GM13977 (cell line): ENCODE results near the gene CNTN5.

ENCODE experiments used
- DNase-seq: peaks from one replicate; pipeline ENCODE4 v3.0.0; 2012; ENCODE audit warnings: low spot score
- in situ Hi-C: fragments of 300-500 bp; cut with MboI; formaldehyde crosslinking; loops from one replicate; pipeline ENCODE4 v1.12.0; 2022; ENCODE audit warnings: low sequenced_read_pairs, low pct_unique_long_range_greater_than_20kb, mixed read lengths, inconsistent platforms; ENCODE audit not compliant: unreplicated experiment
- TF ChIP-seq, protein P1 (sequence below): IDR thresholded peaks from 2 replicates; pipeline ENCODE4 v1.5.1; 2012; ENCODE audit warnings: mild to moderate bottlenecking, control low read depth; ENCODE audit not compliant: insufficient read depth; ENCODE audit errors: extremely low read depth, missing control alignments

The CNTN5 gene

DNA sequence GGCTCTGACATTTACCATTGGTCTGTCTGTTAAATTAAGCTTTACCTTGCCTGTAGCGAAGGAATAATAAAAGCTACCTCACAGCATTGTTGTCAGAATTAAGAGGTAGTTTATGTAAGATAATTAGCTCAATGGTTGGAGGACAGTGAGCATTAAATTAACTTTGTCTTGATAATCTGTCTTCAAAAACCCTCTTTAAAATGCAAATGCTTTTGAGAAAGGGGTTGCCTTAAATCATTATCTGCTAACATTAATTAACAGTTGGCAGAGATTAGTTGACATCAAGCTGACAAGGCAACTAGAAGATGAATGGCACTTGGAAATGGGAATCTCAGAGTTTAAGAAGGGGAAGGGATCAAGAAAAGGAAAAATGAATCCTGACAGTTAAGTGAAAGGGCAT is 905.2 kb downstream of the CNTN5 start:
- in situ Hi-C loops: no loop called here
- TF ChIP-seq, protein P1, sequence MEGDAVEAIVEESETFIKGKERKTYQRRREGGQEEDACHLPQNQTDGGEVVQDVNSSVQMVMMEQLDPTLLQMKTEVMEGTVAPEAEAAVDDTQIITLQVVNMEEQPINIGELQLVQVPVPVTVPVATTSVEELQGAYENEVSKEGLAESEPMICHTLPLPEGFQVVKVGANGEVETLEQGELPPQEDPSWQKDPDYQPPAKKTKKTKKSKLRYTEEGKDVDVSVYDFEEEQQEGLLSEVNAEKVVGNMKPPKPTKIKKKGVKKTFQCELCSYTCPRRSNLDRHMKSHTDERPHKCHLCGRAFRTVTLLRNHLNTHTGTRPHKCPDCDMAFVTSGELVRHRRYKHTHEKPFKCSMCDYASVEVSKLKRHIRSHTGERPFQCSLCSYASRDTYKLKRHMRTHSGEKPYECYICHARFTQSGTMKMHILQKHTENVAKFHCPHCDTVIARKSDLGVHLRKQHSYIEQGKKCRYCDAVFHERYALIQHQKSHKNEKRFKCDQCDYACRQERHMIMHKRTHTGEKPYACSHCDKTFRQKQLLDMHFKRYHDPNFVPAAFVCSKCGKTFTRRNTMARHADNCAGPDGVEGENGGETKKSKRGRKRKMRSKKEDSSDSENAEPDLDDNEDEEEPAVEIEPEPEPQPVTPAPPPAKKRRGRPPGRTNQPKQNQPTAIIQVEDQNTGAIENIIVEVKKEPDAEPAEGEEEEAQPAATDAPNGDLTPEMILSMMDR: no peak
- DNase-seq: no peak

DNA sequence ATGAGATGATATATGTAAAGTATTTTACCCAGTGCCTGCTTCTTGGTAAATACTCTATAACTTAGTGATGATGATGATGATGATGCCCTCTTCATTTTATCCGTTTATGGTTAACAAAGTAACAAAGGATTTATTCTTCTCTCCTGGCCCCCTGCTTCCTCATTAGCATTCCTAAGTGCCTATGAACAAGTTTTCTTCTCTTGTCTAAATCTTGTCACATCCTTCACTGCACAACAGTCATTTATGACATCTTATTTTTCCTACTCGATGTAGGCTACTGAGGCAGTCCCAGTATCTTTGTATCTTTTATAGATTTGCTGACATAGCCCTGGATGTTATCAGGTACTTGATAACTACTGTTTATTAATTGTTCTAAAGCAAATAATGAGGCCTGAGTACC is 911.9 kb downstream of the CNTN5 start:
- in situ Hi-C loops: no loop called here
- TF ChIP-seq, protein P1: no peak
- no peak for DNase-seq

DNA sequence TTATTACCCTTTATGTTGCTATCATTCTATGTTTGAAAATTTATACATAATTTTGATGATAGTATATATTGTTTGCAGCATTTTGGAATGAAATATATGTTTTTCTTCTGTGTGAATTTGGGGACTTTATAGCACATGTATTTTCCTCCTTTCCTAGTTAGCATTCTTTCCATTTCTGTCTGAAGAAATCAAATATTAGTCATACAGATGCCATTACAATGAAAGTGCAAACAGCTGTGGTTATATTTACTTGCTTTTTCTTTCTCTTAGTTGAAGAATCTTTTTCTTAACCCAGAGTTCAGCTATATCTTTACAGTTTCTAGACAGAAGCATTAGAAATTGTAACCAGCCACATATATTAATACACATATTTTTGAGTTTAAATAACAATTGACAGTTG is 913.3 kb downstream of the CNTN5 start:
- no peak for DNase-seq
- in situ Hi-C loops: no loop called here
- TF ChIP-seq, protein P1: no peak

DNA sequence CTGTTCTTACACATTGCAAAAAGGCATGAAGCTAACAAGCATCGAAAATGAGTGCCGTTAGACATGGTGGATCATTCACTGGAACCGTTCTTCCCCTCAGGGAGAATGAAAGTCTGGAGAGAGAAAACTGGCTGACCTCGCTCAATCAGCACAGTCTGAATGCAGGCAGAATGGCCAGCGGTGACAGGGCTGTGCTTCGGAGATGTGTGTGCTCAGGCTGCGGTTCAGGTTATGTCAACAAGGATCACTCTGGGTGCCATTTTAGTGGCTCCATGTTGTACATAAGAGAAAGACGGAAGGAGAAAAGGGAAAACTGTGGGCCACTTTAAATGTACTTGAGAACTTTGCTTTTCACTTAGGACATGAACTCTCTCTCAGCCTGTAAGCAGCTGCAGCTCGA is 916.6 kb downstream of the CNTN5 start:
- DNase-seq: no peak
- in situ Hi-C loops: no loop called here
- TF ChIP-seq, protein P1: no peak

DNA sequence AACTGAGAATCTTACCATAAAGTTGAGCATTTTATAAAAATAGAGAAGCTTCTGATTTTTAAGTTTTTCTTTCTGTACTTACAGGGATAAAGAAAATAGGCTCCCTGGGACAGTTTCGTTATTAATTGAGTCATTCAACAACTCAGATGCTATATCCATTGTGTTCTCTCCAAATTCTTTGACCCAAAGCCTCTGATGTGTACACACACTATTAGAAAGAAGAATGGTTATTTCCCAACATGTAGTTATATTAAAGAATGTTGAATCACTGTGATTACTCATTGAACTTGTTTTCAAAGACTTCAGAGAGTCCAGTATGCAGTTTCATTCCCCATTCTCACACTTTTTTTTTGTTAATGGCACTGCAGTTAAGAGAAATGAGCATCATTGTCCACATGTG is 932.1 kb downstream of the CNTN5 start:
- in situ Hi-C loops: no loop called here

DNA sequence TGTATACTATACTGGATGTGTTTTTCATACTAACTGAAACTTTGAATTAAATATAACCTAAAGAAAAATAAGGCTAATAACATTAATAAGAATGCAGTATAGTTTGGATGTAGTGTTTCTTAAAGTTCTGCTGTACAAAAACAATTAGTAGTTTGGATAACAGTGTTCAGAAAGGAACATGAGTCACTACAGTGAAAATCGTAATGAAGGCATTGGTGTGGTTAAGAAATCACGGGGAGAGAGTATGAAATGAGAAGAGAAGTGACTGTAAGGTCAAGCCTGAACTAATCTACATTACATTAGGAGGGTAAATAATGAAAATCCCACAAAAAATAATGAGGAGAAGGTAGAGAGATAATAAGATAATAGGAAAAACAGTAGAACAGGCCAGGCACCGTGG is 939.8 kb downstream of the CNTN5 start:
- no peak for DNase-seq
- TF ChIP-seq, protein P1: no peak
- in situ Hi-C loops: no loop called here

More for the DNA sequence above, 932.1 kb downstream of the CNTN5 start:
- TF ChIP-seq, protein P1: no peak
- no peak for DNase-seq

DNA sequence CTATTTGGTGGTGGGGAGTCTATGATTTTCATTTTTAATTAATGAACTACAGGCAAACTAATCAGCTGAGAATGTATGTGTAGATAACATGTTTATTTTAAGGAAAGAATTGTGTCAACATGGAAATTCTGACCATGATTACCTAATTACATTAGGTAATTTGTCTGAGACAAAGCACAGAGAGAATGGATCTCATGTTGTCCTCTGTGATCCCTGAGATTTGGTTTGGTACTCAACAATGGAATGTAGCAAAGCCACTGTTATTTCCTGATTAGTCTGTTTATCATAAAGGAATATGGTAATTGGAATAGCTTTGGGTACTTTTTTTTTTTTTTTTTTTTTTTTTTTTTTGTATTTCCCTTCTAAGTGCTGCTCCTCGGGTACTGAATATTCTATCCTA is 947.6 kb downstream of the CNTN5 start:
- DNase-seq: no peak
- in situ Hi-C loops: no loop called here
- TF ChIP-seq, protein P1: no peak
